ENCODE data around the gene RHBDD3.
A peak's percentile ranks its signal among the peaks of the same experiment; 100 is the strongest.

The RHBDD3 gene

DNA sequence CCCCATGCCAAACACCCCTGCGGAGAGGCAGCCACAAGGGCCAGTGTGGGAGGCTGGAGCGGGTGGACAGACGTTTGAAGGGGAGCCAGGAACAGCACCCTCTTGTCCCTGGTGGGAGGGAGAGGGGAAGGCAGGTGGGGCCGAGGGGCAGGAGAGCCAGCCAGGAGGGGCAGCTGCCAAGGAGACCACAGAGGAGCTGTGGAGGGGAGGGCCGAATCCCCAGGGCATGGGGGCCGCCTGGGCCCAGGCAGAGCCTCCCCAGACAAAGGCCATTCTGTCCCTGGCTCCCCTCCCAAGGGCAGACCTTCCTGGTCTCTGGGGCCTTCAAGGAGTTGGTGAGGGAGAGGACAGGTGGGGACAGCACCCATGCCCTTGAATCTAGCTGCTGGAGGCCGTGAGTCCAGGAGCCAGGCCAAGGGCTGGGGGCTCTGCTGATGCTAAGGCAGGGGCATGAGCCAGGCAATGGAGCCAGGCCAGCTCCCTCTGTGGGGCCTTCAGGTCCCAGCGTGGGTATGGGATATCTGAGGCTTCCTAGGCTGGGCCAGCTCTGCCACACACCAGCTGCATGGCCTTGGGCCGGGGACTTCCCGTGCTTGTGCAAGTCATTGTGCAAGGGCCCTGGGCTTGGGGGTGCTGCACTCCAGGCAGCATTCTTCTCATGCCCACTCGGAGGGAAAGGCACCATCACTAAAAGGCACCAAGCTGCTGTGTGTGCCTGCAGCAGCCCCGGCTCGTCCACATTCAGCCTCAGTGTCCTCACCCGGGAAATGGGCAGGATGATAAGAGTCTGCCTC, 50.7 kb downstream of the RHBDD3 start:
- Histone ChIP-seq H4K20me1 (ENCODE audit: insufficient read depth, low read length) (no peaks in the 10 kb centered on the region), H3K4me3 (ENCODE audit: low read length) (no peak overlapping the region), H3K4me1 (ENCODE audit: low read length) (peaks cover 9% of the 10 kb centered on the region; the same call in 1 of the 2 replicates), H3K36me3 (replicated peaks; ENCODE audit: low read depth, low read length) (no peaks in the 10 kb centered on the region), H3K27ac (ENCODE audit: low read length) (no peak overlapping the region), H3K27me3 (ENCODE audit: low read depth, low read length) (peaks cover 36% of the 10 kb centered on the region), H2AFZ (ENCODE audit: low read depth, low read length) (no peak overlapping the region), H3K4me2 (ENCODE audit: low read length) (no peak overlapping the region), H3K79me2 (ENCODE audit: low read length) (no peaks in the 10 kb centered on the region), H3K9me3 (ENCODE audit: insufficient read depth, low read length) (no peaks in the 10 kb centered on the region), H3K9ac (ENCODE audit: low read length) (no peak overlapping the region)
- TF ChIP-seq, protein P1, sequence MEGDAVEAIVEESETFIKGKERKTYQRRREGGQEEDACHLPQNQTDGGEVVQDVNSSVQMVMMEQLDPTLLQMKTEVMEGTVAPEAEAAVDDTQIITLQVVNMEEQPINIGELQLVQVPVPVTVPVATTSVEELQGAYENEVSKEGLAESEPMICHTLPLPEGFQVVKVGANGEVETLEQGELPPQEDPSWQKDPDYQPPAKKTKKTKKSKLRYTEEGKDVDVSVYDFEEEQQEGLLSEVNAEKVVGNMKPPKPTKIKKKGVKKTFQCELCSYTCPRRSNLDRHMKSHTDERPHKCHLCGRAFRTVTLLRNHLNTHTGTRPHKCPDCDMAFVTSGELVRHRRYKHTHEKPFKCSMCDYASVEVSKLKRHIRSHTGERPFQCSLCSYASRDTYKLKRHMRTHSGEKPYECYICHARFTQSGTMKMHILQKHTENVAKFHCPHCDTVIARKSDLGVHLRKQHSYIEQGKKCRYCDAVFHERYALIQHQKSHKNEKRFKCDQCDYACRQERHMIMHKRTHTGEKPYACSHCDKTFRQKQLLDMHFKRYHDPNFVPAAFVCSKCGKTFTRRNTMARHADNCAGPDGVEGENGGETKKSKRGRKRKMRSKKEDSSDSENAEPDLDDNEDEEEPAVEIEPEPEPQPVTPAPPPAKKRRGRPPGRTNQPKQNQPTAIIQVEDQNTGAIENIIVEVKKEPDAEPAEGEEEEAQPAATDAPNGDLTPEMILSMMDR (IDR thresholded peaks at IDR 0.05; ENCODE audit: low read depth, low read length) = no peak
- no peak for TF ChIP-seq EZH2phosphoT487 (IDR thresholded peaks at IDR 0.05; ENCODE audit: low read depth)

DNA sequence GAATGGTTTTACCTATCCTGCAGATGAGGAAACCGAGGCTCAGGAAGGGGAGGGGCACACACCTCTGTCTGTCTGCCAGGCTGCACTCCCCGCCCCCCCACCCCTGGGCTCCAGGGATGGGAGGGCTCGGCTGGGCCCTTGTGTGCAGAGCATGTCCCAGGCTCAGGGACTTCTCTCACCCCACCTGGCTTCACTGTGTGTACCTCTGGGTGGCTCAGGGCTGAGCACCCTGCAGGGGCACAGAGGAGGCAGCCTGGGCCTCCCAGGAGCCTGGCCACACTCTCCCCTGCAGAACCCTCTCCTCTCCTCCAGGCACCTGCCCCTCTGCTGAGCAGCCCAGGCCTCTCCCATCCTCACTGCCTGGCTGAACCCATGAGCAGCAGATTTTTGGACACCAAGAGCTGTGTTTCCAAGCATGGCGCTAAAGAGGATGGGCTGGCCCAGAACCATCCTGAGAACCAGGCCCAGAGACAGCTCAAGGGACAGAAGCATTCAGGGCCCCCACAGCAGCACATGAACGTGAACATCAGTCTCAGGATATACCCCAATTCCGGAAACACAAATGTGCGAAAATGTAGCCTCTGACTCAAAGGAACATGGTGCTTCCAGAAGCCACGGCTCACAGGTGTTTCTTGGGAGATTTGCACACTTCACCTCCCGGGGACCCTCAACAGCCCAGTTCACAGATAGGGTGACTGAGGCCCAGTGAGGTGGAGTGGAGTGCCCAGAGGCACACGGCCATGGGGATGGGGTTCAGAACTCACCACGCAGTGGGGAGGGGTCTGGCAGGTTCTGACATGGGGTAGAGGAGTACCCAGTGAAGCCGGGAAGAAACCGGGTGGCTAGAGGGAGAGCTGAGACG, 51.5 kb downstream of the RHBDD3 start:
- Histone ChIP-seq H4K20me1 (ENCODE audit: insufficient read depth, low read length) (no peaks in the 10 kb centered on the region), H3K27me3 (ENCODE audit: low read depth, low read length) (peaks cover 39% of the 10 kb centered on the region), H3K79me2 (ENCODE audit: low read length) (no peaks in the 10 kb centered on the region), H3K9me3 (ENCODE audit: insufficient read depth, low read length) (no peaks in the 10 kb centered on the region), H3K36me3 (replicated peaks; ENCODE audit: low read depth, low read length) (no peaks in the 10 kb centered on the region), H3K4me3 (ENCODE audit: low read length) (no peak overlapping the region), H3K4me2 (ENCODE audit: low read length) (peak overlapping the region; percentile 7; the same call in 1 of the 2 replicates), H2AFZ (ENCODE audit: low read depth, low read length) (no peak overlapping the region), H3K9ac (ENCODE audit: low read length) (no peak overlapping the region), H3K4me1 (ENCODE audit: low read length) (peaks cover 9% of the 10 kb centered on the region; the same call in 1 of the 2 replicates), H3K27ac (ENCODE audit: low read length) (no peak overlapping the region)
- TF ChIP-seq EZH2phosphoT487 (IDR thresholded peaks at IDR 0.05; ENCODE audit: low read depth) = no peak
- TF ChIP-seq, protein P1 (IDR thresholded peaks at IDR 0.05; ENCODE audit: low read depth, low read length) = no peak

DNA sequence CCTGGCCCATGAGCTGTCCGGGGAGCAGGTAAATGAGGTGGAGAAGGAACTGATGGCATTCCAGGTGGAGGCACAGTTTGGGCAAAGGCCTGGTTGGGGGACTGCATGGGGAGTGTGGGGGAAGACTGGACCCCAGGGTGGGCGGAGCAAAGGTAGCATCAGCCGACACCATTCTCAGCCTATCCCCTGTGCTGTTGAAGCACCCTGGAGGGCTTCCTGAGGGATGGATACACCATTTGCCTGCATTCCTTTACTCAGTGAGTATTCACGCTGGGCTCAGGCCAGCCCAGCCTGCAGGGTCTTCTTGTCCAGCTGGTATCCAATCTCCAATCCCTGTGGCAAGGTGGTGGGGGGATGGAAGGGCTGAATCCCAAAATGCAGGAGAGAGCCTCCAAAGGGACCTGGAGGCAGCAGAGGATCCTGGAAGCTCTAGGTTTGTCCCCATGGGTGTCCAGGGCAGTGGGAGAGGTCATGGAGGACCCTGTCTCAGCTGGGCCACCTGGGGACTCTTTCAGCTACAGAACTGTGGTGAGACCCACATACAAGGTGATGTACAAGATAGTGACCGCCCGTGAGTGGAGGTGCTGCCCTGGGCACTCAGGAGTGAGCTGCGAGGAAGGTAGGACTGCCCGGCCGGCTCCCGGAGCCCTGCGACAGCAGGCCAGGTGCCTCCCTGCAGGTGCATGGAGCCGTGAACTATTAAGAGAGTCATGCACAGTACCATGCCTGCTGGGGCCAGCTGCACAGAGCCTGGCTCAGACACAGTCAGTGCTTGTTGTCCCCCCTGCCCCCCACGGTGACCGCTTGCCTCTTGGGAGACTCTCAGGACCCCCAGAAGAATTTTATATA, 52.5 kb downstream of the RHBDD3 start:
- H3K4me1 ChIP-seq (ENCODE audit: low read length) = peaks cover 9% of the 10 kb centered on the region; the same call in 1 of the 2 replicates
- H3K9ac ChIP-seq (ENCODE audit: low read length) = no peak overlapping the region
- TF ChIP-seq, protein P1 (IDR thresholded peaks at IDR 0.05; ENCODE audit: low read depth, low read length) = no peak
- TF ChIP-seq EZH2phosphoT487 (IDR thresholded peaks at IDR 0.05; ENCODE audit: low read depth) = no peak
- H3K4me3 ChIP-seq (ENCODE audit: low read length) = no peak overlapping the region
- H3K36me3 ChIP-seq (replicated peaks; ENCODE audit: low read depth, low read length) = no peaks in the 10 kb centered on the region
- H3K79me2 ChIP-seq (ENCODE audit: low read length) = no peaks in the 10 kb centered on the region
- peaks cover 45% of the 10 kb centered on the region for H3K27me3 ChIP-seq (ENCODE audit: low read depth, low read length)
- no peak overlapping the region for H2AFZ ChIP-seq (ENCODE audit: low read depth, low read length)
- H3K27ac ChIP-seq (ENCODE audit: low read length) = no peak overlapping the region
- no peaks in the 10 kb centered on the region for H4K20me1 ChIP-seq (ENCODE audit: insufficient read depth, low read length)
- no peaks in the 10 kb centered on the region for H3K9me3 ChIP-seq (ENCODE audit: insufficient read depth, low read length)
- H3K4me2 ChIP-seq (ENCODE audit: low read length) = peak overlapping the region; percentile 7; the same call in 1 of the 2 replicates
